HTR-8/SVneo (cell line): Measurements from ENCODE around the gene ARMH1.
"Not testable (repeated sequence)": the region's sequence is repeated elsewhere in the genome, so short reads cannot be mapped to it uniquely, and the experiment has no call there.

Source experiments
- DNase-seq: peaks from one replicate; pipeline ENCODE4 v3.0.0; 2011; ENCODE audit warnings: low spot score, mixed read lengths; ENCODE audit not compliant: insufficient read length
- FAIRE-seq: peaks from 2 replicates; lab custom pipeline; 2011; peaks lifted over from hg19 to GRCh38; lab: Jason Lieb, UNC

ARMH1 gene

GRCh38 chr1:44663417-44663816 lies 11.1 kb upstream of the ARMH1 start:
- no peak for DNase-seq
- no peak for FAIRE-seq

- FAIRE-seq = no peak
Measured at GRCh38 chr1:44664730-44665370, 9.7 kb upstream of the ARMH1 start.

GRCh38 chr1:44666719-44667118 lies 7.8 kb upstream of the ARMH1 start:
- not testable (repeated sequence) for FAIRE-seq, DNase-seq

More at GRCh38 chr1:44664730-44665370, 9.7 kb upstream of the ARMH1 start:
- DNase-seq = no peak

GRCh38 chr1:44670751-44671640 lies 3.5 kb upstream of the ARMH1 start:
- DNase-seq = no peak
- FAIRE-seq = no peak

GRCh38 chr1:44672254-44672955 lies 2.1 kb upstream of the ARMH1 start:
- DNase-seq (peak; percentile 39), FAIRE-seq (no peak)

- no peak for FAIRE-seq
- DNase-seq = no peak
Measured at GRCh38 chr1:44672961-44673674, 1.4 kb upstream of the ARMH1 start.

GRCh38 chr1:44673675-44674112 lies 820 bp upstream of the ARMH1 start:
- no peak for FAIRE-seq

GRCh38 chr1:44675186-44675585 lies 672 bp downstream of the ARMH1 start:
- FAIRE-seq = no peak
- no peak for DNase-seq

More at GRCh38 chr1:44673675-44674112, 820 bp upstream of the ARMH1 start:
- peak; percentile 11 for DNase-seq

- FAIRE-seq = no peak
Measured at GRCh38 chr1:44676484-44677200, 2.1 kb downstream of the ARMH1 start.

GRCh38 chr1:44677201-44677766 lies 2.8 kb downstream of the ARMH1 start:
- DNase-seq (peak; percentile 29), FAIRE-seq (no peak)

More at GRCh38 chr1:44676484-44677200, 2.1 kb downstream of the ARMH1 start:
- DNase-seq = no peak

- DNase-seq = no peak
- FAIRE-seq = no peak
Measured at GRCh38 chr1:44678120-44678519, 3.6 kb downstream of the ARMH1 start.

GRCh38 chr1:44678626-44679025 lies 4.1 kb downstream of the ARMH1 start:
- DNase-seq = no peak
- no peak for FAIRE-seq

GRCh38 chr1:44679468-44679867 lies 5.0 kb downstream of the ARMH1 start:
- DNase-seq (no peak), FAIRE-seq (no peak)

- FAIRE-seq = no peak
- DNase-seq = no peak
Measured at GRCh38 chr1:44681905-44682882, 7.7 kb downstream of the ARMH1 start.

GRCh38 chr1:44682883-44683265 lies 8.4 kb downstream of the ARMH1 start:
- DNase-seq (no peak), FAIRE-seq (no peak)

GRCh38 chr1:44684525-44684924 lies 10.0 kb downstream of the ARMH1 start:
- DNase-seq = no peak
- no peak for FAIRE-seq

GRCh38 chr1:44685218-44685617 lies 10.7 kb downstream of the ARMH1 start:
- DNase-seq = no peak
- no peak for FAIRE-seq

- FAIRE-seq (no peak), DNase-seq (no peak)
Measured at GRCh38 chr1:44685881-44686280, 11.4 kb downstream of the ARMH1 start.
